GM23338 (cell line): ENCODE results near the gene SART1. TPM values are rescaled to one million over a fixed set of nuclear protein-coding genes. Genes with fewer than 3 reads are reported as not detected.

ENCODE experiments used
- ATAC-seq: fragments of 200-7000 bp; cut with Tn5 transposase; 3 replicates; pipeline ENCODE4 v1.9.1; 2020
- DNase-seq: peaks from one replicate; pipeline ENCODE4 v3.0.0-alpha.2; 2015; ENCODE audit warnings: low spot score
- H2AFZ ChIP-seq: fragments of 200-600 bp; sonication (generic); 2 replicates; pipeline ENCODE4 v1.8.0; 2016; ENCODE audit warnings: antibody characterized with exemption, mild to moderate bottlenecking, moderate library complexity
- H3F3A ChIP-seq: fragments of 200-600 bp; sonication (generic); replicated peaks from 2 replicates; pipeline ENCODE4 v1.8.0; 2017; ENCODE audit warnings: antibody characterized with exemption, mixed run types, low read depth
- H3K27ac ChIP-seq: fragments of 200-600 bp; sonication (generic); 2 replicates; pipeline ENCODE4 v1.6.1; 2016; ENCODE audit warnings: low read depth
- H3K27me3 ChIP-seq: fragments of 200-600 bp; sonication (generic); 2 replicates; pipeline ENCODE4 v1.8.0; 2016; ENCODE audit warnings: mild to moderate bottlenecking, mixed run types, moderate library complexity; ENCODE audit not compliant: insufficient read depth
- H3K36me3 ChIP-seq: fragments of 200-600 bp; sonication (generic); 2 replicates; pipeline ENCODE4 v1.8.0; 2016; ENCODE audit warnings: mild to moderate bottlenecking; ENCODE audit not compliant: insufficient read depth
- H3K4me1 ChIP-seq: fragments of 200-600 bp; sonication (generic); 2 replicates; pipeline ENCODE4 v1.8.0; 2016; ENCODE audit warnings: mild to moderate bottlenecking, moderate library complexity; ENCODE audit not compliant: insufficient read depth
- H3K4me2 ChIP-seq: fragments of 200-600 bp; sonication (generic); 2 replicates; pipeline ENCODE4 v1.7.1; 2017; ENCODE audit warnings: mixed run types
- H3K4me3 ChIP-seq: fragments of 200-600 bp; sonication (generic); 2 replicates; pipeline ENCODE4 v1.6.1; 2016; ENCODE audit warnings: mixed run types
- H3K79me2 ChIP-seq: fragments of 200-600 bp; sonication (generic); replicated peaks from 2 replicates; pipeline ENCODE4 v1.8.0; 2017; ENCODE audit warnings: mild to moderate bottlenecking; ENCODE audit not compliant: insufficient read depth
- H3K9me2 ChIP-seq: fragments of 200-600 bp; sonication (generic); 2 replicates; pipeline ENCODE4 v1.8.0; 2017; ENCODE audit not compliant: insufficient read depth
- H4K20me1 ChIP-seq: fragments of 200-600 bp; sonication (generic); replicated peaks from 2 replicates; pipeline ENCODE4 v1.8.0; 2017; ENCODE audit warnings: mild to moderate bottlenecking; ENCODE audit not compliant: insufficient read depth
- H3K27ac Mint-ChIP-seq: 2 replicates; pipeline ENCODE4 v1.8.0; 2020; ENCODE audit warnings: inconsistent platforms, mild to moderate bottlenecking, moderate library complexity, mixed read lengths
- H3K27me3 Mint-ChIP-seq: 3 replicates; pipeline ENCODE4 v1.8.0; 2022; ENCODE audit warnings: low read depth, mild to moderate bottlenecking, moderate library complexity, mixed read lengths, inconsistent platforms; ENCODE audit not compliant: insufficient read depth, poor library complexity
- H3K36me3 Mint-ChIP-seq: 3 replicates; pipeline ENCODE4 v1.8.0; 2021; ENCODE audit warnings: low read depth, mild to moderate bottlenecking, inconsistent platforms, moderate library complexity, mixed read lengths
- H3K4me1 Mint-ChIP-seq: 3 replicates; pipeline ENCODE4 v1.8.0; 2020; ENCODE audit warnings: mild to moderate bottlenecking, inconsistent platforms, mixed read lengths
- H3K4me3 Mint-ChIP-seq: 3 replicates; pipeline ENCODE4 v1.8.0; 2021; ENCODE audit warnings: moderate library complexity, mild to moderate bottlenecking, inconsistent platforms, mixed read lengths
- H3K9me3 Mint-ChIP-seq: 3 replicates; pipeline ENCODE4 v1.8.0; 2020; ENCODE audit warnings: moderate library complexity, mild to moderate bottlenecking, inconsistent platforms, mixed read lengths
- CREB1 ChIP-seq: fragments of 250-450 bp; sonication (Bioruptor Pico); IDR thresholded peaks from 2 replicates; pipeline ENCODE4 v1.5.0; 2020; ENCODE audit warnings: low read depth, mild to moderate bottlenecking, moderate library complexity
- EZH2 ChIP-seq: fragments of 200-600 bp; sonication (generic); IDR thresholded peaks from one replicate; pipeline ENCODE4 v1.8.0; 2017; ENCODE audit warnings: antibody characterized with exemption, mild to moderate bottlenecking, low read depth; ENCODE audit not compliant: unreplicated experiment
- EZH2phosphoT487 ChIP-seq: fragments of 200-600 bp; sonication (generic); IDR thresholded peaks from one replicate; pipeline ENCODE4 v1.8.1; 2018; ENCODE audit warnings: antibody characterized with exemption; ENCODE audit not compliant: unreplicated experiment
- NANOG ChIP-seq: IDR thresholded peaks from 2 replicates; pipeline ENCODE4 v1.6.1; 2016; ENCODE audit warnings: antibody characterized with exemption, borderline replicate concordance
- POLR2AphosphoS5 ChIP-seq: IDR thresholded peaks from 2 replicates; pipeline ENCODE4 v1.6.1; 2016; ENCODE audit warnings: antibody characterized with exemption, low read depth
- STAT1 ChIP-seq: IDR thresholded peaks from one replicate; pipeline ENCODE4 v1.6.1; 2016; ENCODE audit warnings: antibody characterized with exemption; ENCODE audit not compliant: unreplicated experiment
- ZNF114 ChIP-seq: fragments of 250-450 bp; sonication (Bioruptor Pico); IDR thresholded peaks from 2 replicates; pipeline ENCODE4 v1.5.0; 2020; ENCODE audit warnings: mild to moderate bottlenecking, moderate library complexity
- ZNF331 ChIP-seq: fragments of 250-450 bp; sonication (Bioruptor Pico); IDR thresholded peaks from 2 replicates; pipeline ENCODE4 v1.5.0; 2020; ENCODE audit warnings: low read depth, mild to moderate bottlenecking, moderate library complexity
- polyA plus RNA-seq: library from polyadenylated mRNA; unstranded; fragments of >200 nt; fragmentation: Nextera tagmentation; extraction: Ambion mirVana; gene quantifications from 2 replicates; pipeline ENCODE4 v1.2.1, GENCODE V29; 2016
- total RNA-seq: library from RNA; depleted of rRNA; stranded (reverse); fragments of >200 nt; shearing (Covaris generic); gene quantifications from 2 replicates; pipeline ENCODE4 v1.2.3, GENCODE V29; 2014
- TF ChIP-seq, protein P1 (sequence below): fragments of 250-450 bp; sonication (Bioruptor Pico); IDR thresholded peaks from 2 replicates; pipeline ENCODE4 v1.5.0; 2020; ENCODE audit warnings: mild to moderate bottlenecking, moderate library complexity
- TF ChIP-seq, protein P2 (sequence below), 2 experiments: fragments of 200-600 bp in 1 of 2; sonication (generic) in 1 of 2; conservative IDR thresholded peaks; 2 replicates each; pipeline versions ENCODE4 v1.5.1 to v1.6.1; 2016 to 2017; ENCODE audit warnings: antibody characterized with exemption in 2 of 2, low read depth in 2 of 2, mild to moderate bottlenecking in 2 of 2, moderate library complexity in 1 of 2
- TF ChIP-seq, protein P3 (sequence below): IDR thresholded peaks from 2 replicates; pipeline ENCODE4 v1.6.1; 2016; ENCODE audit warnings: antibody characterized with exemption
- TF ChIP-seq, protein P4 (sequence below): IDR thresholded peaks from one replicate; pipeline ENCODE4 v1.6.1; 2018; ENCODE audit warnings: antibody characterized with exemption; ENCODE audit not compliant: unreplicated experiment

The SART1 gene
- total and polyA plus RNA-seq, 2 experiments from 2014 or later, result 43.9 to 91.0 TPM

DNA sequence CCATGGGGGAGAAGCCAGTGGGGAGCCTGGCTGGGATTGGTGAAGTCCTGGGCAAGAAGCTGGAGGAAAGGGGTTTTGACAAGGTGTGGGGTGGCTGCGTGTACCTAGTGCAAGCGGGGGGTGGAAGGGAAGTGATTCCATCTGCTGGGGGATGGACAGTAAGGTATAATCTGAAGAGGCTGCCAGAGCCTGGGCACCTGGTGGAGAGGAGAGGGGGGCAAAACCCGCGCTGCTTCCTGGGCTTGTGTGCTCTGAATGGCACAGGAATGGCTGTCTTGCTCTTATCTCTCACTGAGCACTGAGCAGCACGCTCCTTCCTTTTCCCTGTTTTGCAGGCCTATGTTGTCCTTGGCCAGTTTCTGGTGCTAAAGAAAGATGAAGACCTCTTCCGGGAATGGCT lies 41.8 kb downstream of the SART1 start (continued):
- TF ChIP-seq, protein P1, sequence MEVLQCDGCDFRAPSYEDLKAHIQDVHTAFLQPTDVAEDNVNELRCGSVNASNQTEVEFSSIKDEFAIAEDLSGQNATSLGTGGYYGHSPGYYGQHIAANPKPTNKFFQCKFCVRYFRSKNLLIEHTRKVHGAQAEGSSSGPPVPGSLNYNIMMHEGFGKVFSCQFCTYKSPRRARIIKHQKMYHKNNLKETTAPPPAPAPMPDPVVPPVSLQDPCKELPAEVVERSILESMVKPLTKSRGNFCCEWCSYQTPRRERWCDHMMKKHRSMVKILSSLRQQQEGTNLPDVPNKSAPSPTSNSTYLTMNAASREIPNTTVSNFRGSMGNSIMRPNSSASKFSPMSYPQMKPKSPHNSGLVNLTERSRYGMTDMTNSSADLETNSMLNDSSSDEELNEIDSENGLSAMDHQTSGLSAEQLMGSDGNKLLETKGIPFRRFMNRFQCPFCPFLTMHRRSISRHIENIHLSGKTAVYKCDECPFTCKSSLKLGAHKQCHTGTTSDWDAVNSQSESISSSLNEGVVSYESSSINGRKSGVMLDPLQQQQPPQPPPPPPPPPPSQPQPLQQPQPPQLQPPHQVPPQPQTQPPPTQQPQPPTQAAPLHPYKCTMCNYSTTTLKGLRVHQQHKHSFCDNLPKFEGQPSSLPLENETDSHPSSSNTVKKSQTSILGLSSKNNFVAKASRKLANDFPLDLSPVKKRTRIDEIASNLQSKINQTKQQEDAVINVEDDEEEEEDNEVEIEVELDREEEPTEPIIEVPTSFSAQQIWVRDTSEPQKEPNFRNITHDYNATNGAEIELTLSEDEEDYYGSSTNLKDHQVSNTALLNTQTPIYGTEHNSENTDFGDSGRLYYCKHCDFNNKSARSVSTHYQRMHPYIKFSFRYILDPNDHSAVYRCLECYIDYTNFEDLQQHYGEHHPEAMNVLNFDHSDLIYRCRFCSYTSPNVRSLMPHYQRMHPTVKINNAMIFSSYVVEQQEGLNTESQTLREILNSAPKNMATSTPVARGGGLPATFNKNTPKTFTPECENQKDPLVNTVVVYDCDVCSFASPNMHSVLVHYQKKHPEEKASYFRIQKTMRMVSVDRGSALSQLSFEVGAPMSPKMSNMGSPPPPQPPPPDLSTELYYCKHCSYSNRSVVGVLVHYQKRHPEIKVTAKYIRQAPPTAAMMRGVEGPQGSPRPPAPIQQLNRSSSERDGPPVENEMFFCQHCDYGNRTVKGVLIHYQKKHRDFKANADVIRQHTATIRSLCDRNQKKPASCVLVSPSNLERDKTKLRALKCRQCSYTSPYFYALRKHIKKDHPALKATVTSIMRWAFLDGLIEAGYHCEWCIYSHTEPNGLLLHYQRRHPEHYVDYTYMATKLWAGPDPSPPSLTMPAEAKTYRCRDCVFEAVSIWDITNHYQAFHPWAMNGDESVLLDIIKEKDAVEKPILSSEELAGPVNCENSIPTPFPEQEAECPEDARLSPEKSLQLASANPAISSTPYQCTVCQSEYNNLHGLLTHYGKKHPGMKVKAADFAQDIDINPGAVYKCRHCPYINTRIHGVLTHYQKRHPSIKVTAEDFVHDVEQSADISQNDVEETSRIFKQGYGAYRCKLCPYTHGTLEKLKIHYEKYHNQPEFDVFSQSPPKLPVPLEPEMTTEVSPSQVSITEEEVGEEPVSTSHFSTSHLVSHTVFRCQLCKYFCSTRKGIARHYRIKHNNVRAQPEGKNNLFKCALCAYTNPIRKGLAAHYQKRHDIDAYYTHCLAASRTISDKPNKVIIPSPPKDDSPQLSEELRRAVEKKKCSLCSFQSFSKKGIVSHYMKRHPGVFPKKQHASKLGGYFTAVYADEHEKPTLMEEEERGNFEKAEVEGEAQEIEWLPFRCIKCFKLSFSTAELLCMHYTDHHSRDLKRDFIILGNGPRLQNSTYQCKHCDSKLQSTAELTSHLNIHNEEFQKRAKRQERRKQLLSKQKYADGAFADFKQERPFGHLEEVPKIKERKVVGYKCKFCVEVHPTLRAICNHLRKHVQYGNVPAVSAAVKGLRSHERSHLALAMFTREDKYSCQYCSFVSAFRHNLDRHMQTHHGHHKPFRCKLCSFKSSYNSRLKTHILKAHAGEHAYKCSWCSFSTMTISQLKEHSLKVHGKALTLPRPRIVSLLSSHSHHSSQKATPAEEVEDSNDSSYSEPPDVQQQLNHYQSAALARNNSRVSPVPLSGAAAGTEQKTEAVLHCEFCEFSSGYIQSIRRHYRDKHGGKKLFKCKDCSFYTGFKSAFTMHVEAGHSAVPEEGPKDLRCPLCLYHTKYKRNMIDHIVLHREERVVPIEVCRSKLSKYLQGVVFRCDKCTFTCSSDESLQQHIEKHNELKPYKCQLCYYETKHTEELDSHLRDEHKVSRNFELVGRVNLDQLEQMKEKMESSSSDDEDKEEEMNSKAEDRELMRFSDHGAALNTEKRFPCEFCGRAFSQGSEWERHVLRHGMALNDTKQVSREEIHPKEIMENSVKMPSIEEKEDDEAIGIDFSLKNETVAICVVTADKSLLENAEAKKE (CRISPR knock-in tag), result no peak
- no peak for TF ChIP-seq STAT1
- TF ChIP-seq, protein P2, sequence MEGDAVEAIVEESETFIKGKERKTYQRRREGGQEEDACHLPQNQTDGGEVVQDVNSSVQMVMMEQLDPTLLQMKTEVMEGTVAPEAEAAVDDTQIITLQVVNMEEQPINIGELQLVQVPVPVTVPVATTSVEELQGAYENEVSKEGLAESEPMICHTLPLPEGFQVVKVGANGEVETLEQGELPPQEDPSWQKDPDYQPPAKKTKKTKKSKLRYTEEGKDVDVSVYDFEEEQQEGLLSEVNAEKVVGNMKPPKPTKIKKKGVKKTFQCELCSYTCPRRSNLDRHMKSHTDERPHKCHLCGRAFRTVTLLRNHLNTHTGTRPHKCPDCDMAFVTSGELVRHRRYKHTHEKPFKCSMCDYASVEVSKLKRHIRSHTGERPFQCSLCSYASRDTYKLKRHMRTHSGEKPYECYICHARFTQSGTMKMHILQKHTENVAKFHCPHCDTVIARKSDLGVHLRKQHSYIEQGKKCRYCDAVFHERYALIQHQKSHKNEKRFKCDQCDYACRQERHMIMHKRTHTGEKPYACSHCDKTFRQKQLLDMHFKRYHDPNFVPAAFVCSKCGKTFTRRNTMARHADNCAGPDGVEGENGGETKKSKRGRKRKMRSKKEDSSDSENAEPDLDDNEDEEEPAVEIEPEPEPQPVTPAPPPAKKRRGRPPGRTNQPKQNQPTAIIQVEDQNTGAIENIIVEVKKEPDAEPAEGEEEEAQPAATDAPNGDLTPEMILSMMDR (conservative IDR thresholded peaks at IDR 0.05; ENCODE audit: low read depth in 2 of 2), result no peak
- no peak for TF ChIP-seq EZH2phosphoT487
- TF ChIP-seq ZNF331 (CRISPR knock-in tag), result no peak

DNA sequence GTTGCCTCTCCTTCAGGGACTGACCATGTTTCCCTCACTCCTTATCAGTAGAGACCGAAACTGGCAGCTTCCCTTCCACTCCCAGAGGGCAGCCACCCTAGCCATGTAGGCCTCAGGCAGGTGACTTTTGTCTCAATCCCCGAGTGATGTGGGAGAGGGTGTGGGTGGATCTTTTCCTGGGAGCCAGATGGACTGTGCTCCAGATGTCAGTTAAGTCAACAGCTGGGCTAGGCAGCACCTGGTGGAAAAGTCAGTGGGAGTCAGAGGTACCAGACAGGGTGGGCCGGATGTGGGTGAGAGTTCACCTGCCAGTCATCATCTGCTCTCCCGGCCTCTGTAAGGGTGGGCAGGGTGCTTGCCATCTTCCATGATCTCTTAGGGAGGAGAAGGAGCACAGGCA lies 42.7 kb downstream of the SART1 start:
- Mint-ChIP-seq H3K27ac (no peak overlapping the region), H3K4me3 (peak overlapping the region; percentile 56), H3K9me3 (no peaks in the 10 kb centered on the region), H3K36me3 (peaks cover 52% of the 10 kb centered on the region), H3K27me3 (peaks cover 13% of the 10 kb centered on the region), H3K4me1 (peaks cover 26% of the 10 kb centered on the region)
- Histone ChIP-seq H3K27me3 (no peaks in the 10 kb centered on the region), H3K79me2 (peaks cover 39% of the 10 kb centered on the region), H2AFZ (no peak overlapping the region), H3K4me2 (no peak overlapping the region), H3K9me2 (no peaks in the 10 kb centered on the region), H4K20me1 (peaks cover 7% of the 10 kb centered on the region; the same call in 1 of the 2 replicates), H3K27ac (no peak overlapping the region), H3F3A (peaks cover 18% of the 10 kb centered on the region; the same call in 1 of the 2 replicates), H3K36me3 (peaks cover 17% of the 10 kb centered on the region), H3K4me1 (peaks cover 17% of the 10 kb centered on the region; the same call in 1 of the 2 replicates), H3K4me3 (no peak overlapping the region)
- TF ChIP-seq EZH2 (no peak), CREB1 (CRISPR knock-in tag) (no peak), POLR2AphosphoS5 (no peak), ZNF114 (CRISPR knock-in tag) (no peak), ZNF331 (CRISPR knock-in tag) (no peak), EZH2phosphoT487 (no peak), NANOG (no peak)
- TF ChIP-seq, protein P3, sequence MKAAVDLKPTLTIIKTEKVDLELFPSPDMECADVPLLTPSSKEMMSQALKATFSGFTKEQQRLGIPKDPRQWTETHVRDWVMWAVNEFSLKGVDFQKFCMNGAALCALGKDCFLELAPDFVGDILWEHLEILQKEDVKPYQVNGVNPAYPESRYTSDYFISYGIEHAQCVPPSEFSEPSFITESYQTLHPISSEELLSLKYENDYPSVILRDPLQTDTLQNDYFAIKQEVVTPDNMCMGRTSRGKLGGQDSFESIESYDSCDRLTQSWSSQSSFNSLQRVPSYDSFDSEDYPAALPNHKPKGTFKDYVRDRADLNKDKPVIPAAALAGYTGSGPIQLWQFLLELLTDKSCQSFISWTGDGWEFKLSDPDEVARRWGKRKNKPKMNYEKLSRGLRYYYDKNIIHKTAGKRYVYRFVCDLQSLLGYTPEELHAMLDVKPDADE, result no peak
- TF ChIP-seq, protein P4, sequence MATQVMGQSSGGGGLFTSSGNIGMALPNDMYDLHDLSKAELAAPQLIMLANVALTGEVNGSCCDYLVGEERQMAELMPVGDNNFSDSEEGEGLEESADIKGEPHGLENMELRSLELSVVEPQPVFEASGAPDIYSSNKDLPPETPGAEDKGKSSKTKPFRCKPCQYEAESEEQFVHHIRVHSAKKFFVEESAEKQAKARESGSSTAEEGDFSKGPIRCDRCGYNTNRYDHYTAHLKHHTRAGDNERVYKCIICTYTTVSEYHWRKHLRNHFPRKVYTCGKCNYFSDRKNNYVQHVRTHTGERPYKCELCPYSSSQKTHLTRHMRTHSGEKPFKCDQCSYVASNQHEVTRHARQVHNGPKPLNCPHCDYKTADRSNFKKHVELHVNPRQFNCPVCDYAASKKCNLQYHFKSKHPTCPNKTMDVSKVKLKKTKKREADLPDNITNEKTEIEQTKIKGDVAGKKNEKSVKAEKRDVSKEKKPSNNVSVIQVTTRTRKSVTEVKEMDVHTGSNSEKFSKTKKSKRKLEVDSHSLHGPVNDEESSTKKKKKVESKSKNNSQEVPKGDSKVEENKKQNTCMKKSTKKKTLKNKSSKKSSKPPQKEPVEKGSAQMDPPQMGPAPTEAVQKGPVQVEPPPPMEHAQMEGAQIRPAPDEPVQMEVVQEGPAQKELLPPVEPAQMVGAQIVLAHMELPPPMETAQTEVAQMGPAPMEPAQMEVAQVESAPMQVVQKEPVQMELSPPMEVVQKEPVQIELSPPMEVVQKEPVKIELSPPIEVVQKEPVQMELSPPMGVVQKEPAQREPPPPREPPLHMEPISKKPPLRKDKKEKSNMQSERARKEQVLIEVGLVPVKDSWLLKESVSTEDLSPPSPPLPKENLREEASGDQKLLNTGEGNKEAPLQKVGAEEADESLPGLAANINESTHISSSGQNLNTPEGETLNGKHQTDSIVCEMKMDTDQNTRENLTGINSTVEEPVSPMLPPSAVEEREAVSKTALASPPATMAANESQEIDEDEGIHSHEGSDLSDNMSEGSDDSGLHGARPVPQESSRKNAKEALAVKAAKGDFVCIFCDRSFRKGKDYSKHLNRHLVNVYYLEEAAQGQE, result no peak
- no peak for ATAC-seq
- no peak for DNase-seq
